Liver (tissue), 3 donors: ENCODE measurements around the gene MUCL3.

ENCODE experiments used
- CTCF ChIP-seq: fragments of 150-350 bp; IDR thresholded peaks from 2 replicates; pipeline ENCODE4 v1.5.1; 2017; ENCODE audit warnings: improper control_type of control experiment, low read depth, low read length; ENCODE audit not compliant: missing input control
- SP1 ChIP-seq: IDR thresholded peaks from 2 replicates; pipeline ENCODE4 v1.6.1; 2018; ENCODE audit warnings: antibody characterized with exemption, mild to moderate bottlenecking
- donor health status: healthy.
- donor health status: healthy.

GRCh38 chr6:30944051-30944450 is 3.3 kb downstream of the MUCL3 start:
- no peak for TF ChIP-seq CTCF
- no peak for TF ChIP-seq SP1
